Putamen (tissue), 1 donor: ENCODE data around the gene CCDC91.

ENCODE experiments used
- DNase-seq: peaks from one replicate; pipeline ENCODE4 v3.0.0-alpha.2; 2016; ENCODE audit warnings: low spot score

The CCDC91 gene

DNA sequence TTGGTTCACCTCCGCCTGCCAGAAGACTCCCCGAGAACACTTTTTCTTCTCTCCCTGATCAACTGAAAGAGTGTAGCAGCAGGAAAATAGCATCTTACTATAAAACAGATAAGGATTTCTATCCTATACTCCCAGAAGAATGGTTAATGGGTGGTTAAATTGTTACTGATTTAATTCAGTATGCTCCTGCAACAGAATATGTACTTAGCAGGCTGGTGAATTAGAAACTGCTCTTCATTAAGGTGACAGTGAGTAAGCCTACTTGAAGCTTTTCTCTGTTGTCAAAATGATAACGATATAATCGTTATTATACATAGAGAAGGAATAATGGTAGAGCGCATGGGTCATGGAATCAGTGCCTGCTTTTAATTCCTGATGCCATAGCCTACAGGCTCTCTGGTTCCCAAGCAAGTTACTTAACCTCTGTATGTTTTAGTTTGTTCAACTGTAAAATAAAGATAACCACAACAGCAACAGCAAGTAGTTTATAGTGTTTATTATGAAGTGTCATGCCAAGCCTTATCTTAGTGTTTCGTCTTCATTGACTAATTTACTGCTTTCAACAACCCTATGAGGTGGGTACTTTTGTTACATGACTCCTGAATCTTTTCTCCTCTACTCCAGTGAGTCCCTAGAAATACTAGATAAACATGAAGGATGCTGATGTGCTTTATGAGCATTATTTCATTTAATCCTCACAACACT, 392.6 kb downstream of the CCDC91 start:
- DNase-seq: no peak

DNA sequence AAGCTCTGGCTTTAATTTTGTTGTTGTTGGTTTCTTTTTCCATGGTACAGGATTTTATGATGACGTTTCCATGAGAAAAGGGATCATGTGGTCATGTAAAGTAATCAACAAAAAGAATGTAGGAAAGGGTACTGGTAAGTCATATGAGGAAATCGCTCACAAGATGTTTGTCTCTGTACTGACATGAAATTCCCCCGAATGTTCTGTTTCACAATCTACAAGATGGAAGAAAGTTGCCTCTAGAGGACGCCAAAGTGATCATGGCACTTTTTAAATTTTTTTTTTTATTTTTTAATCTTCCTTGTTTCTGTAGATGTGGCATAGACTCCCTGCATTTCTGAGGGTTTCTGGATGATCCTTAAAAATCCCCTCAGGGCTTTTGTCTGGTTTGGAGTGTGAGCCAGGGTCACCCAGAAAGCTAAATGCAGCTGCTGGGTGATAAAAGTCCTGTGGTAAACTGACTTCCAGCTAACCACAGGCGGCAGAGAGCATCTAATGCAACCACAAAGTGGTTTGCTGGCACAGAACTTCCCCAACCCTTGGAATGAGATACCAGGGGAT, 393.5 kb downstream of the CCDC91 start:
- DNase-seq: no peak

DNA sequence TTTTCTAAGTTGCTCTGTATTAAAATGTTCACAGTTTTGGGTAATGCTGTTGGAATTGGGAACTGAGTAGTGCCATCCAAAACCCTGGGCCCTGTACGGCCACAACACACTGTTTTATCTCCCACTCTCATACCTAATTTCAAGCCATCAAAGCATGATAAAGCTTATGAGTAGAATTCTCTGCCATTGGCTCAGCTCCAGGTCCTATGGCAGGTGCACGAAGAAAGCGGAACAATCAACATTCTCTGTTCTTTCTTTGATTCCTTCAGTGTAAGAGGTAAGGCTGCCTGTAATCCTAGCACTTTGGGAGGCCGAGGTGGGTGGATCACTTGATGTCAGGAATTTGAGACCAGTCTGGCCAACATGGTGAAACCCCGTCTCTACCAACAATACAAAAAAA, 394.9 kb downstream of the CCDC91 start:
- no peak for DNase-seq

DNA sequence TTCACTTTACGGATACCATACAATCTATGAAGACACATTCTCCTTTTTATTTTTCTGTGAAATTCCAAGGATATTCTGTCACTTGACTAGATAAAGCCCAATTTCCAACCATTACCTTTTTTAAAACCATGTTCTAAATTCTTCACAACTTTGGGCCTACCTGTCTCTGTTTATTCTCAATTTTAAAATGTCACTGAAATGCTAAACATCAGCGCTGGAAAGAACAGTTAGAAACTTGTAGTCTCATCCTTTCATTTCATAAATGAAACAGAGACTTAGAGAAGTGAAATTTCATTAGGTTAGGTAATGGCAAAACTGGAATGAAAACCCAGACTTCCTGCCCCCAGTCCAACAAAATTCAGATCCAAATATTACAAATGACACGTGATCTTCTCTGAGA, 396.2 kb downstream of the CCDC91 start:
- DNase-seq: no peak

DNA sequence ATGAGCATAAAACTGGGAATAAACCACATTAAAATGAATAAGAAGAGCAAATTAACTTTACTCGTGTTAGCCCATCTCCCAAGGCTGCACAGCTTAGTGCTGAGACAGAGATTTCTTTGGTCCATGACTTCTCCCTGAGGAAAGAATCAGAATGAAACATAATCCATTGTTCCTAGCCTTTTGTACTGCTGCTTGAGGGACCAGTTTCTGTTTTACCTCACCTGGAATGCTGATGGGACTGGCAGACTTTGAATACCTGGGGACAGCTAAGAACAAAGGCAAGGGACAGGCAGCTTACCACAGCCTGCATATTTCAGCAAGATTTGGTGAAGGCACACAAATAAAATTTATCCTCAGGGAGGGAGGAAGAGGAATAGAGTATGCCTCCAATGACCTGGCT, 401.6 kb downstream of the CCDC91 start:
- DNase-seq: no peak
